Retinal pigment epithelial cell (primary cell): ENCODE measurements around the gene NRIP2.

Experiments used
- DNase-seq: peaks from one replicate; pipeline ENCODE4 v3.0.0-alpha.2; 2010; ENCODE audit warnings: low read depth
- H3K4me3 ChIP-seq: 2 replicates; pipeline ENCODE4 v1.5.1; 2011; ENCODE audit warnings: mild to moderate bottlenecking, low read length, control low read depth, moderate library complexity
- CTCF ChIP-seq: conservative IDR thresholded peaks from 2 replicates; pipeline ENCODE4 v1.5.1; 2011; ENCODE audit warnings: low read depth, low read length, control low read depth, inconsistent platforms

NRIP2 gene

DNA sequence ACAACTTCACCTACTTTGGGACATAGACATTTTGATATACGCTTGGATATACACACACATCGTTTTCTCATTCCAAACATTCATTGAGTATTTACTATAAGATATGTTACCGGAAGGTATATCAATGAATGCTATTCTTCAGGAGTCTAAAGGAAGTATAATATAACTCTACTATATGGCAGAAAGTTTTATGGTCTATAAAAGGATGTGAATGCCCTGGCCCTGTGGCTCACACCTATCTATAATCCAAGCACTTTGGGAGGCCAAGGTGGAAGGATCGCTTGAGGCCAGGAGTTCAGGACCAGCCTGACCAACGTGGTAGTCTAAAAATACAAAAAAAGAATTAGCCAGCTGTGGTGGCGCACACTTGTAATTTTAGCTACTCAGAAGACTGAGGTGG is 5.6 kb downstream of the NRIP2 start:
- DNase-seq, result no peak
- no peak for TF ChIP-seq CTCF
- H3K4me3 ChIP-seq, result no peak overlapping the region

GRCh38 chr12:2826721-2827515 is 7.9 kb downstream of the NRIP2 start:
- no peak for DNase-seq
- no peak overlapping the region for H3K4me3 ChIP-seq
- no peak for TF ChIP-seq CTCF

DNA sequence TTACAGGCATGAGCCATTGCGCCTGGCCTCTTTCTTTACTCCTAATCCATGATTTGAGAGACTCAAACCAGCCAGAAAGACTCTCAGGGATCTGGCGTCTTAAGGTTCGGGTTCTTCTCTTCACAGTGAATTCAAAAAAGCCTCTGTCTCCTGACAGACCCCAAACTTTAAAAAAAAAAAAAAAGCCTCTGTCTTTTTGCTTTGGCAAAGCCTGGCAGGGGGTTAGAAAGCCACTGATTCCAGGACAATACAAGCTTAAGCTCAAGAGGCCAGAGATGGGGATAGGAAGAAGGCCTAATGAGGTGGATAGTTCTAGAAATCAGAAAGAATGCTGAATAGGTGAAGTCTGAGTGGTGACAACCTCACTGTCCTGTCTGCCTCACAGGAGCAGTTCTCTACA is 8.8 kb downstream of the NRIP2 start:
- no peak for DNase-seq
- no peak for TF ChIP-seq CTCF
- H3K4me3 ChIP-seq, result no peak overlapping the region

GRCh38 chr12:2825132-2825531 is 9.7 kb downstream of the NRIP2 start:
- DNase-seq, result no peak
- TF ChIP-seq CTCF, result no peak
- no peak overlapping the region for H3K4me3 ChIP-seq

- H3K4me3 ChIP-seq, result no peak overlapping the region
- DNase-seq, result no peak
- TF ChIP-seq CTCF, result no peak
These were observed 10.3 kb downstream of the NRIP2 start for GRCh38 chr12:2824541-2824940.

GRCh38 chr12:2823483-2823882 is 11.4 kb downstream of the NRIP2 start:
- no peak for DNase-seq
- no peak for TF ChIP-seq CTCF
- no peak overlapping the region for H3K4me3 ChIP-seq

- TF ChIP-seq CTCF, result no peak
- no peak overlapping the region for H3K4me3 ChIP-seq
- no peak for DNase-seq
These were observed 14.4 kb downstream of the NRIP2 start for GRCh38 chr12:2820432-2820831.
